ENCODE measurements around the gene EDC4. TPM values are rescaled to one million over a fixed set of nuclear protein-coding genes. Genes with fewer than 3 reads are reported as not detected.

The EDC4 gene
- polyA plus RNA-seq, 1 experiment: 18.7 TPM

GRCh38 chr16:67847064-67847861 lies 25.6 kb upstream of the EDC4 start, which contains the start of gene CENPT:
TSS of gene CENPT (minus strand) at chr16:67847693. CDS start at chr16:67833859, 13,834 bp downstream.
- no peak for TF ChIP-seq CTCF (IDR thresholded peaks at IDR 0.05; ENCODE audit: low read depth, low read length)
- H3K9me3 ChIP-seq (ENCODE audit: control insufficient read depth, insufficient read depth, low read length): peaks cover 4% of the 10 kb centered on the region; the same call in 1 of the 2 replicates
- ChIA-PET POLR2A (interaction anchor here (1.2 to 2.1 kb wide), 3 partner anchors 13 to 26 kb away, joined by 3 to 9 read pairs (median 5); partner anchors contain the start of gene EDC4), CTCF (interaction anchor here (0.7 to 1.5 kb wide), 2 partner anchors 36 to 174 kb away, joined by 3 to 4 read pairs; no protein-coding TSS in a partner anchor)
- DNase-seq (ENCODE audit: low read depth, low spot score): no peak
- H3K27me3 ChIP-seq (ENCODE audit: control insufficient read depth, insufficient read depth, low read length): no peaks in the 10 kb centered on the region
- peak within 1 kb of the TSS; percentile 86 for H3K4me3 ChIP-seq (ENCODE audit: low read depth, low read length)
- peak within 1 kb of the TSS; percentile 78 for H3K27ac ChIP-seq (ENCODE audit: low read depth, low read length)

GRCh38 chr16:67848118-67848517 lies 24.7 kb upstream of the EDC4 start:
- TF ChIP-seq CTCF (IDR thresholded peaks at IDR 0.05; ENCODE audit: low read depth, low read length): no peak
- Histone ChIP-seq H3K9me3 (ENCODE audit: control insufficient read depth, insufficient read depth, low read length) (peaks cover 4% of the 10 kb centered on the region; the same call in 1 of the 2 replicates), H3K27ac (ENCODE audit: low read depth, low read length) (no peak overlapping the region), H3K27me3 (ENCODE audit: control insufficient read depth, insufficient read depth, low read length) (no peaks in the 10 kb centered on the region), H3K4me3 (ENCODE audit: low read depth, low read length) (peak overlapping the region; percentile 86)
- ChIA-PET CTCF (interaction anchor here (0.7 to 1.5 kb wide), 2 partner anchors 36 to 175 kb away, joined by 3 to 4 read pairs; no protein-coding TSS in a partner anchor), POLR2A (interaction anchor here (1.3 to 2.1 kb wide), 2 partner anchors 12 to 25 kb away, joined by 3 to 9 read pairs; partner anchors contain the start of gene EDC4)
- DNase-seq (ENCODE audit: low read depth, low spot score): no peak

GRCh38 chr16:67853670-67854069 lies 19.2 kb upstream of the EDC4 start:
- DNase-seq (ENCODE audit: low read depth, low spot score): no peak
- CTCF ChIA-PET: no interaction called here

GRCh38 chr16:67855789-67856188 lies 17.1 kb upstream of the EDC4 start:
- no peaks in the 10 kb centered on the region for H3K27me3 ChIP-seq (ENCODE audit: control insufficient read depth, insufficient read depth, low read length)
- DNase-seq (ENCODE audit: low read depth, low spot score): no peak
- TF ChIP-seq CTCF (IDR thresholded peaks at IDR 0.05; ENCODE audit: low read depth, low read length): no peak
- no peak overlapping the region for H3K27ac ChIP-seq (ENCODE audit: low read depth, low read length)
- no peaks in the 10 kb centered on the region for H3K9me3 ChIP-seq (ENCODE audit: control insufficient read depth, insufficient read depth, low read length)
- ChIA-PET CTCF (no interaction called here), POLR2A (no interaction called here)
- H3K4me3 ChIP-seq (ENCODE audit: low read depth, low read length): no peak overlapping the region

More at GRCh38 chr16:67853670-67854069, 19.2 kb upstream of the EDC4 start:
- Histone ChIP-seq H3K4me3 (ENCODE audit: low read depth, low read length) (no peak overlapping the region), H3K9me3 (ENCODE audit: control insufficient read depth, insufficient read depth, low read length) (no peaks in the 10 kb centered on the region), H3K27me3 (ENCODE audit: control insufficient read depth, insufficient read depth, low read length) (no peaks in the 10 kb centered on the region), H3K27ac (ENCODE audit: low read depth, low read length) (no peak overlapping the region)
- TF ChIP-seq CTCF (IDR thresholded peaks at IDR 0.05; ENCODE audit: low read depth, low read length): no peak
- POLR2A ChIA-PET: no interaction called here

All from AG04450 (cell line).